Loucy (cell line): Measurements from ENCODE around the gene ELMO2.

ENCODE experiments used
- H2AFZ ChIP-seq: fragments of 200-600 bp; sonication (generic); 2 replicates; pipeline ENCODE4 v1.6.0; 2016; ENCODE audit warnings: antibody characterized with exemption, mild to moderate bottlenecking, low read length, moderate library complexity
- H3F3A ChIP-seq: fragments of 200-600 bp; 2 replicates; pipeline ENCODE4 v1.6.0; 2016; ENCODE audit warnings: antibody characterized with exemption, low read depth, mild to moderate bottlenecking
- H3K27me3 ChIP-seq: fragments of 200-600 bp; sonication (generic); 2 replicates; pipeline ENCODE4 v1.6.1; 2014; ENCODE audit warnings: low read length, mild to moderate bottlenecking; ENCODE audit not compliant: insufficient read depth, poor library complexity, severe bottlenecking
- H3K36me3 ChIP-seq: fragments of 200-600 bp; sonication (generic); 2 replicates; pipeline ENCODE4 v1.6.1; 2016; ENCODE audit warnings: low read length; ENCODE audit not compliant: insufficient read depth
- H3K4me1 ChIP-seq: fragments of 200-600 bp; sonication (generic); 2 replicates; pipeline ENCODE4 v1.5.1; 2014; ENCODE audit warnings: low read length, mild to moderate bottlenecking; ENCODE audit not compliant: insufficient read depth, poor library complexity, severe bottlenecking
- H3K4me2 ChIP-seq: fragments of 200-600 bp; sonication (generic); 2 replicates; pipeline ENCODE4 v1.6.0; 2014; ENCODE audit warnings: antibody characterized with exemption, low read length, low read depth, mild to moderate bottlenecking; ENCODE audit not compliant: poor library complexity, severe bottlenecking
- H3K4me3 ChIP-seq: fragments of 200-600 bp; sonication (generic); 2 replicates; pipeline ENCODE4 v1.5.1; 2014; ENCODE audit warnings: low read length, mild to moderate bottlenecking, mixed read lengths; ENCODE audit not compliant: poor library complexity, severe bottlenecking
- H3K79me2 ChIP-seq: fragments of 200-600 bp; sonication (generic); 2 replicates; pipeline ENCODE4 v1.6.1; 2014; ENCODE audit warnings: low read length; ENCODE audit not compliant: insufficient read depth
- H3K9ac ChIP-seq: fragments of 200-600 bp; sonication (generic); 2 replicates; pipeline ENCODE4 v1.6.0; 2014; ENCODE audit warnings: mild to moderate bottlenecking, low read depth, low read length, moderate library complexity; ENCODE audit not compliant: poor library complexity, severe bottlenecking
- H3K9me2 ChIP-seq: fragments of 200-600 bp; sonication (generic); replicated peaks from 2 replicates; pipeline ENCODE4 v1.6.1; 2016; ENCODE audit warnings: low read depth, low read length, mixed read lengths
- H3K9me3 ChIP-seq: fragments of 200-600 bp; sonication (generic); 2 replicates; pipeline ENCODE4 v1.6.1; 2014; ENCODE audit warnings: mild to moderate bottlenecking, antibody characterized with exemption, low read length, low read depth; ENCODE audit not compliant: insufficient read depth
- H4K20me1 ChIP-seq: fragments of 200-600 bp; sonication (generic); 2 replicates; pipeline ENCODE4 v1.6.0; 2014; ENCODE audit warnings: antibody characterized with exemption, low read length, mild to moderate bottlenecking; ENCODE audit not compliant: insufficient read depth, poor library complexity, severe bottlenecking
- EZH2phosphoT487 ChIP-seq: fragments of 200-600 bp; IDR thresholded peaks from 2 replicates; pipeline ENCODE4 v1.6.1; 2018; ENCODE audit warnings: antibody characterized with exemption, mild to moderate bottlenecking, moderate library complexity, borderline replicate concordance
- TF ChIP-seq, protein P1 (sequence below): fragments of 200-600 bp; sonication (generic); conservative IDR thresholded peaks from 2 replicates; pipeline ENCODE4 v1.5.1; 2014; ENCODE audit warnings: mild to moderate bottlenecking, antibody characterized with exemption, low read length

The ELMO2 gene

DNA sequence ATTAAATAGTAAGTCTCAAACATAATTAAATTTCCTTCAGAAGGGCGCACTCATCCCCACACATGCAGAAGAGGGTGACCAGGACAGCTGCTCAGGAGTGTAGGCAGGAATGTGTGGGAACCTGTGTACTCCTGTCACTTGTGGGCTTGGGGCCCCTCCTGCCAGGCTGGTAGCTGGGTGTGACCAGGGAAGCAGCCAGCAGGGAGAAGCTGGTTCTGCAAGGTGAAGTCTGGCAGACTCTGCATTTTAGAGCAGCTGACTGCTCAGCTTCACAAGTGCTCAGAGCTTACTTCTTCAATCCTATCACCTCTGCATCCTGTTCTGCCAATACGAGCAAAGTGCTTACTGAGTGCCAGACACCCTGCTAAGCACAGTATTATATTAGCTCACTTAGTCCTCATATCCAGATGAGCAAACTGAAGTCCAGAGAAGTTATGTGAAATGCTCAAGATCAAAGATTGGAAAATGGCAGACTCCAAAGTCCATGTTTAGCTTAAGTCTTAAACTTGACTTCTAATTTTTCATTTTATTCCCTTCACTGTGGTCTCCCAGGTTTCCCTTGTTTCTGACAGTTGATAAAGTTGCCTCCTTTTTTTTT is 27.9 kb downstream of the ELMO2 start:
- no peaks in the 10 kb centered on the region for H4K20me1 ChIP-seq
- no peak overlapping the region for H2AFZ ChIP-seq
- no peaks in the 10 kb centered on the region for H3K9me3 ChIP-seq
- no peak for TF ChIP-seq EZH2phosphoT487
- TF ChIP-seq, protein P1, sequence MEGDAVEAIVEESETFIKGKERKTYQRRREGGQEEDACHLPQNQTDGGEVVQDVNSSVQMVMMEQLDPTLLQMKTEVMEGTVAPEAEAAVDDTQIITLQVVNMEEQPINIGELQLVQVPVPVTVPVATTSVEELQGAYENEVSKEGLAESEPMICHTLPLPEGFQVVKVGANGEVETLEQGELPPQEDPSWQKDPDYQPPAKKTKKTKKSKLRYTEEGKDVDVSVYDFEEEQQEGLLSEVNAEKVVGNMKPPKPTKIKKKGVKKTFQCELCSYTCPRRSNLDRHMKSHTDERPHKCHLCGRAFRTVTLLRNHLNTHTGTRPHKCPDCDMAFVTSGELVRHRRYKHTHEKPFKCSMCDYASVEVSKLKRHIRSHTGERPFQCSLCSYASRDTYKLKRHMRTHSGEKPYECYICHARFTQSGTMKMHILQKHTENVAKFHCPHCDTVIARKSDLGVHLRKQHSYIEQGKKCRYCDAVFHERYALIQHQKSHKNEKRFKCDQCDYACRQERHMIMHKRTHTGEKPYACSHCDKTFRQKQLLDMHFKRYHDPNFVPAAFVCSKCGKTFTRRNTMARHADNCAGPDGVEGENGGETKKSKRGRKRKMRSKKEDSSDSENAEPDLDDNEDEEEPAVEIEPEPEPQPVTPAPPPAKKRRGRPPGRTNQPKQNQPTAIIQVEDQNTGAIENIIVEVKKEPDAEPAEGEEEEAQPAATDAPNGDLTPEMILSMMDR: no peak
- H3K9me2 ChIP-seq: no peaks in the 10 kb centered on the region
- no peaks in the 10 kb centered on the region for H3K79me2 ChIP-seq
- no peak overlapping the region for H3K9ac ChIP-seq
- no peaks in the 10 kb centered on the region for H3F3A ChIP-seq
- H3K4me1 ChIP-seq: no peaks in the 10 kb centered on the region
- H3K4me2 ChIP-seq: no peak overlapping the region
- peaks cover 93% of the 10 kb centered on the region; the same call in 1 of the 2 replicates for H3K36me3 ChIP-seq
- no peak overlapping the region for H3K4me3 ChIP-seq
- H3K27me3 ChIP-seq: no peaks in the 10 kb centered on the region

DNA sequence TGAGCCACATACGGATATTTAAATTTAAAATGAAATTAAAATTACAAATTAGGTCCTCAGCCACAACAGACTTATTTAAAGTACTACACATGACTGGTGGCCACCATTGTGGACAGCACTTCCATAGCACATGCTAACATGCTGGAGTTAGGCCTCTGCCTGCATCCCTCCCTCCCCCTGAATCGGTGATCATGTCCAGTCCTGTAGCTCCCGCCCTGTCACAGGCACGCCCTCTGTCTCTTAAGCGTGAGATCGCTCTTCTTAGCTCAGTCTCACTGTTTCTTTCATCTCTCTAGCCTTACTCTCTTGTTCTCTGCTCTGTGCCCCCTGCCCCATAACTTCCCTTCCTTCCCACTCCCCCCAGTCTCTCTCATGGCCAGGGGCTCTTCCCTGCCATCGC is 28.9 kb downstream of the ELMO2 start:
- Histone ChIP-seq H3K79me2 (no peaks in the 10 kb centered on the region), H3K9me2 (no peaks in the 10 kb centered on the region), H3K9ac (no peak overlapping the region), H3K4me3 (no peak overlapping the region), H3K4me2 (no peak overlapping the region), H4K20me1 (no peaks in the 10 kb centered on the region), H2AFZ (no peak overlapping the region), H3K27me3 (no peaks in the 10 kb centered on the region), H3K4me1 (no peaks in the 10 kb centered on the region), H3K36me3 (peaks cover 94% of the 10 kb centered on the region; the same call in 1 of the 2 replicates), H3F3A (no peaks in the 10 kb centered on the region), H3K9me3 (no peaks in the 10 kb centered on the region)
- TF ChIP-seq, protein P1: no peak

- H3K4me2 ChIP-seq: no peak overlapping the region
- H3K4me1 ChIP-seq: no peaks in the 10 kb centered on the region
- peaks cover 93% of the 10 kb centered on the region; the same call in 1 of the 2 replicates for H3K36me3 ChIP-seq
- H3K9me2 ChIP-seq: no peaks in the 10 kb centered on the region
- no peak overlapping the region for H2AFZ ChIP-seq
- no peak overlapping the region for H3K9ac ChIP-seq
- H3K4me3 ChIP-seq: no peak overlapping the region
- H3K79me2 ChIP-seq: no peaks in the 10 kb centered on the region
- H4K20me1 ChIP-seq: no peaks in the 10 kb centered on the region
- no peaks in the 10 kb centered on the region for H3F3A ChIP-seq
- H3K27me3 ChIP-seq: no peaks in the 10 kb centered on the region
- TF ChIP-seq, protein P1: no peak
- no peak for TF ChIP-seq EZH2phosphoT487
- no peaks in the 10 kb centered on the region for H3K9me3 ChIP-seq
These were observed 30.1 kb downstream of the ELMO2 start for GRCh38 chr20:46376196-46376785.
